Neural progenitor cell (in vitro differentiated cells): ENCODE measurements around the gene MEIS2. TPM values are rescaled to one million over a fixed set of nuclear protein-coding genes. Genes with fewer than 3 reads are reported as not detected.

ENCODE experiments used
- DNase-seq: peaks from one replicate; pipeline ENCODE4 v3.0.0-alpha.2; 2016; ENCODE audit warnings: low spot score
- H2AFZ ChIP-seq: fragments of 200-600 bp; sonication (generic); replicated peaks from 2 replicates; pipeline ENCODE4 v1.6.1; 2016; ENCODE audit warnings: antibody characterized with exemption
- H3F3A ChIP-seq: fragments of 200-600 bp; sonication (generic); 2 replicates; pipeline ENCODE4 v1.6.1; 2016; ENCODE audit warnings: antibody characterized with exemption, low read depth
- H3K27ac ChIP-seq: fragments of 200-600 bp; sonication (generic); 2 replicates; pipeline ENCODE4 v1.5.1; 2016; ENCODE audit warnings: mild to moderate bottlenecking
- H3K27me3 ChIP-seq: fragments of 200-600 bp; sonication (generic); 2 replicates; pipeline ENCODE4 v1.6.1; 2016; ENCODE audit warnings: mild to moderate bottlenecking, moderate library complexity
- H3K36me3 ChIP-seq: fragments of 200-600 bp; sonication (generic); 2 replicates; pipeline ENCODE4 v1.5.1; 2016
- H3K4me1 ChIP-seq: fragments of 200-600 bp; sonication (generic); 2 replicates; pipeline ENCODE4 v1.6.1; 2016; ENCODE audit warnings: mixed run types
- H3K4me2 ChIP-seq: fragments of 200-600 bp; sonication (generic); 2 replicates; pipeline ENCODE4 v1.6.1; 2016
- H3K4me3 ChIP-seq: fragments of 200-600 bp; sonication (generic); 2 replicates; pipeline ENCODE4 v1.5.1; 2016
- H3K79me2 ChIP-seq: fragments of 200-600 bp; sonication (generic); 2 replicates; pipeline ENCODE4 v1.6.1; 2016; ENCODE audit warnings: low read depth
- H3K9ac ChIP-seq: fragments of 200-600 bp; sonication (generic); 2 replicates; pipeline ENCODE4 v1.6.1; 2016
- H3K9me3 ChIP-seq: fragments of 200-600 bp; sonication (generic); 2 replicates; pipeline ENCODE4 v1.5.1; 2016; ENCODE audit warnings: low read depth
- H4K20me1 ChIP-seq: fragments of 200-600 bp; sonication (generic); 2 replicates; pipeline ENCODE4 v1.6.1; 2016; ENCODE audit warnings: low read depth
- H3K27ac Mint-ChIP-seq: 3 replicates; pipeline ENCODE4 v1.8.0; 2021; ENCODE audit warnings: mixed read lengths
- H3K27me3 Mint-ChIP-seq: 2 replicates; pipeline ENCODE4 v1.8.0; 2022; ENCODE audit warnings: low read depth, mild to moderate bottlenecking, inconsistent platforms, moderate library complexity, mixed read lengths; ENCODE audit not compliant: insufficient read depth
- H3K36me3 Mint-ChIP-seq: 3 replicates; pipeline ENCODE4 v1.8.0; 2021; ENCODE audit warnings: mixed read lengths
- H3K4me1 Mint-ChIP-seq: 3 replicates; pipeline ENCODE4 v1.8.0; 2021; ENCODE audit warnings: mixed read lengths
- H3K4me3 Mint-ChIP-seq: 3 replicates; pipeline ENCODE4 v1.8.0; 2021; ENCODE audit warnings: mild to moderate bottlenecking, moderate library complexity, mixed read lengths
- H3K9me3 Mint-ChIP-seq: 3 replicates; pipeline ENCODE4 v1.8.0; 2020; ENCODE audit warnings: mixed read lengths
- EZH2 ChIP-seq: fragments of 200-600 bp; sonication (generic); IDR thresholded peaks from 2 replicates; pipeline ENCODE4 v1.6.1; 2017; ENCODE audit warnings: antibody characterized with exemption, mild to moderate bottlenecking, moderate library complexity
- EZH2phosphoT487 ChIP-seq: fragments of 200-600 bp; sonication (generic); IDR thresholded peaks from 2 replicates; pipeline ENCODE4 v1.6.1; 2017; ENCODE audit warnings: antibody characterized with exemption
- total RNA-seq: library from RNA; depleted of rRNA; stranded (reverse); fragments of >200 nt; gene quantifications from 2 replicates; pipeline ENCODE4 v1.2.3, GENCODE V29; 2015; ENCODE audit warnings: low replicate concordance
- TF ChIP-seq, protein P1 (sequence below): fragments of 200-600 bp; sonication (generic); IDR thresholded peaks from 2 replicates; pipeline ENCODE4 v1.5.1; 2017; ENCODE audit warnings: antibody characterized with exemption, mild to moderate bottlenecking

The MEIS2 gene
- total RNA-seq, 1 donor from 2014 or later: 18.3 TPM

- H3K27ac Mint-ChIP-seq: no peak overlapping the region
- H3K4me1 Mint-ChIP-seq: peaks cover 24% of the 10 kb centered on the region
- Histone ChIP-seq H3K79me2 (no peaks in the 10 kb centered on the region), H4K20me1 (peaks cover 39% of the 10 kb centered on the region), H3K27ac (no peak overlapping the region), H3K4me2 (peak overlapping the region; percentile 75), H3K4me1 (peaks cover 55% of the 10 kb centered on the region), H3K9me3 (no peaks in the 10 kb centered on the region), H3K4me3 (peak overlapping the region; percentile 34), H3F3A (peaks cover 23% of the 10 kb centered on the region), H3K36me3 (no peaks in the 10 kb centered on the region), H3K27me3 (peaks cover 88% of the 10 kb centered on the region), H3K9ac (no peak overlapping the region), H2AFZ (no peak overlapping the region)
- H3K9me3 Mint-ChIP-seq: no peaks in the 10 kb centered on the region
- peak overlapping the region; percentile 74 for H3K4me3 Mint-ChIP-seq
- H3K27me3 Mint-ChIP-seq: peaks cover 66% of the 10 kb centered on the region
- TF ChIP-seq EZH2 (peak; percentile 86), EZH2phosphoT487 (peak; percentile 82)
- TF ChIP-seq, protein P1, sequence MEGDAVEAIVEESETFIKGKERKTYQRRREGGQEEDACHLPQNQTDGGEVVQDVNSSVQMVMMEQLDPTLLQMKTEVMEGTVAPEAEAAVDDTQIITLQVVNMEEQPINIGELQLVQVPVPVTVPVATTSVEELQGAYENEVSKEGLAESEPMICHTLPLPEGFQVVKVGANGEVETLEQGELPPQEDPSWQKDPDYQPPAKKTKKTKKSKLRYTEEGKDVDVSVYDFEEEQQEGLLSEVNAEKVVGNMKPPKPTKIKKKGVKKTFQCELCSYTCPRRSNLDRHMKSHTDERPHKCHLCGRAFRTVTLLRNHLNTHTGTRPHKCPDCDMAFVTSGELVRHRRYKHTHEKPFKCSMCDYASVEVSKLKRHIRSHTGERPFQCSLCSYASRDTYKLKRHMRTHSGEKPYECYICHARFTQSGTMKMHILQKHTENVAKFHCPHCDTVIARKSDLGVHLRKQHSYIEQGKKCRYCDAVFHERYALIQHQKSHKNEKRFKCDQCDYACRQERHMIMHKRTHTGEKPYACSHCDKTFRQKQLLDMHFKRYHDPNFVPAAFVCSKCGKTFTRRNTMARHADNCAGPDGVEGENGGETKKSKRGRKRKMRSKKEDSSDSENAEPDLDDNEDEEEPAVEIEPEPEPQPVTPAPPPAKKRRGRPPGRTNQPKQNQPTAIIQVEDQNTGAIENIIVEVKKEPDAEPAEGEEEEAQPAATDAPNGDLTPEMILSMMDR: no peak
- DNase-seq: peak; percentile 56
- H3K36me3 Mint-ChIP-seq: peaks cover 2% of the 10 kb centered on the region
Observed at GRCh38 chr15:36888011-36888992, 212.0 kb downstream of the MEIS2 start.

DNA sequence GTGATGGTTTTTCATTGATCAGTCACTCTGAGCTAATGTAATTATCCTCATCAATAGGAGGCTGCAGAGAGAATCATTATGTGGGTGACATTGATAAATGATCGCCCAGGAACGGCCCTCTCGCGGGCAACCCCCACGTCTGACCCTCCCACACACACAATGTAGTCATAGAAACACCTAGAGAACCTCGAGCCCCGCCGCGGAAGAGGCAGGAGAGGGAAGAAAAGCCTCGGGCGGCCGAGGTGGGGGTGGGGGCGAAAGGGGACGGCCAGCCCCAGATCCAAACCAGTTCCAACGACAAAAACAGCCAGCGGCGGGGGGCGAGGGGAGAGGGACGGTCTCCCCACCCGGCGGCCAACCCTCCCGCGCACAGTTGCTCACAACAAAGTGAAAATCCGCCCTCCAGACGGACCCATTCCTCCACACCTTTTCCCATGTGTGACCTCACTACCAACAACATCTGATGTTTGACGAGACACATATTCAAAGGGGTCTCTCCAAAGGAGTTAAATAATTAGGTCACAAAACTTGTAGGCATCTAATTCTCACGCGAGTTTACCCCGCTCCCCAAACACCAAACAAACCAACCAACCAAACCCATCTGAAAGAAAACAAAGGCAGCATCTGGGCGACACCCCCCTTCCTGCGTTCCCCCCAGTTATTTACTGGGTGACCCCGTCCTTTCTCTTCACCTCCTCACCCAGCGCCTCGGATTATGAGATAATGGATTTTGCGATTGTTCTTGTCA, 213.0 kb downstream of the MEIS2 start:
- DNase-seq: peak; percentile 66
- Histone ChIP-seq H3K79me2 (no peaks in the 10 kb centered on the region), H3K4me2 (peak overlapping the region; percentile 75), H3F3A (peaks cover 27% of the 10 kb centered on the region), H3K9me3 (no peaks in the 10 kb centered on the region), H3K4me3 (peak overlapping the region; percentile 34), H3K4me1 (peaks cover 55% of the 10 kb centered on the region), H4K20me1 (peaks cover 48% of the 10 kb centered on the region), H3K27ac (no peak overlapping the region), H2AFZ (no peak overlapping the region), H3K9ac (no peak overlapping the region), H3K36me3 (no peaks in the 10 kb centered on the region), H3K27me3 (peaks cover 98% of the 10 kb centered on the region)
- H3K27me3 Mint-ChIP-seq: peaks cover 75% of the 10 kb centered on the region
- TF ChIP-seq EZH2: no peak
- no peak for TF ChIP-seq EZH2phosphoT487
- TF ChIP-seq, protein P1: no peak
- H3K36me3 Mint-ChIP-seq: peaks cover 2% of the 10 kb centered on the region
- H3K4me3 Mint-ChIP-seq: peak overlapping the region; percentile 74
- H3K27ac Mint-ChIP-seq: no peak overlapping the region
- peaks cover 27% of the 10 kb centered on the region for H3K4me1 Mint-ChIP-seq
- no peaks in the 10 kb centered on the region for H3K9me3 Mint-ChIP-seq

- Mint-ChIP-seq H3K9me3 (no peaks in the 10 kb centered on the region), H3K4me3 (no peak overlapping the region), H3K27ac (no peak overlapping the region), H3K27me3 (peaks cover 82% of the 10 kb centered on the region), H3K4me1 (peaks cover 27% of the 10 kb centered on the region), H3K36me3 (peaks cover 2% of the 10 kb centered on the region)
- Histone ChIP-seq H3K27ac (no peak overlapping the region), H3K4me1 (peaks cover 55% of the 10 kb centered on the region), H3F3A (peaks cover 27% of the 10 kb centered on the region), H2AFZ (no peak overlapping the region), H3K4me2 (peak overlapping the region; percentile 75), H4K20me1 (peaks cover 52% of the 10 kb centered on the region), H3K27me3 (peaks cover 100% of the 10 kb centered on the region), H3K79me2 (no peaks in the 10 kb centered on the region), H3K9me3 (no peaks in the 10 kb centered on the region), H3K9ac (no peak overlapping the region), H3K4me3 (peak overlapping the region; percentile 34), H3K36me3 (no peaks in the 10 kb centered on the region)
- TF ChIP-seq, protein P1: no peak
- TF ChIP-seq EZH2phosphoT487 (peak; percentile 28), EZH2 (peak; percentile 77)
- DNase-seq: peak; percentile 17
Observed at GRCh38 chr15:36886701-36887100, 213.6 kb downstream of the MEIS2 start.
